ENCODE results near the gene CDH11. TPM values are rescaled to one million over a fixed set of nuclear protein-coding genes. Genes with fewer than 3 reads are reported as not detected.

CDH11 gene
- total and polyA plus RNA-seq, 9 of the 15 experiments (the other 6 are each of a cell fraction or from before 2014, with no cell fraction given) = 0.18 TPM; not detected in 8

DNA sequence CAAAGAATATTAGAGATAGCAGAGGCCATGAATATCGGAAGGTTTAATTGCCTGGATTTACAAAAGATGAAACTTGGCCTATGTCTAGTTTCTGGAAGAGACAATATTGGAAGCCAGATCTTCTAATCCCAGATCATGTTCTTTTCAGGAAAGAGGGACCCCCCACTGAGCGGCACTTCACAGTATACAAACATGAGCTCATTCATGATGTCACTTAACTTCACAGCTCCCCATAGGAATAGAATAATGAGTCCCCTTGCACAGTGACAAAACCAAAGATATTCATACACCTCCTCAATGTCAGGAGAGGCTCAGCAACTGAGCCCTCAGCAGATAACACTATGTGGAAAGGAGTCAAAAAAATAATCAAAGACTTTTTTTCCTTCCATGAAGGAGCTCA is 147.5 kb downstream of the CDH11 start (continued):
- TF ChIP-seq CEBPG (CRISPR knock-in tag; IDR thresholded peaks at IDR 0.05) (no peak), CEBPG (tag; conservative IDR thresholded peaks at IDR 0.05 in 1 of 2, IDR thresholded peaks at IDR 0.05 in 1 of 2) (no peak)

- Histone ChIP-seq H3K4me3 (no peak overlapping the region), H3K36me3 (ENCODE audit: control insufficient read depth, insufficient read depth, low read length) (no peaks in the 10 kb centered on the region), H3K79me2 (ENCODE audit: control insufficient read depth, insufficient read depth, low read length) (no peaks in the 10 kb centered on the region), H3K27ac (ENCODE audit: extremely low read depth, low read depth, low read length) (no peak overlapping the region), H3K4me2 (ENCODE audit: insufficient read depth, low read length) (no peak overlapping the region), H3K9ac (ENCODE audit: insufficient read depth in 1 of 2, low read depth in 2 of 2, low read length in 2 of 2) (no peak overlapping the region), H3K4me1 (replicated peaks in 1 of 2; ENCODE audit: control insufficient read depth in 2 of 2, insufficient read depth in 2 of 2, low read length in 2 of 2) (no peaks in the 10 kb centered on the region), H4K20me1 (replicated peaks; ENCODE audit: control insufficient read depth, insufficient read depth, low read length) (no peaks in the 10 kb centered on the region), H3K9me3 (replicated peaks; ENCODE audit: control insufficient read depth, insufficient read depth, low read depth, low read length) (no peaks in the 10 kb centered on the region), H3K9me1 (ENCODE audit: control insufficient read depth, insufficient read depth, low read length) (no peaks in the 10 kb centered on the region), H2AFZ (ENCODE audit: low read depth, low read length) (no peak overlapping the region), H3K27me3 (ENCODE audit: control insufficient read depth in 2 of 2, insufficient read depth in 2 of 2, low read length in 2 of 2) (no peaks in the 10 kb centered on the region)
- 6% methylated on average over 1 of the region's 2 CpGs for WGBS (ENCODE audit: insufficient coverage, low coverage, missing lambda C conversion rate)
- CTCF ChIA-PET (ENCODE audit: low intra/inter-chr PET ratio) = no interaction called here
- intact Hi-C loops (cut with micrococcal nuclease) (no loop called here), in situ Hi-C loops (cut with MboI) (no loop called here)
- DNase-seq (ENCODE audit: extremely low read depth in 1 of 4, low spot score in 3 of 4) = no peak
- no peak for FAIRE-seq
- no peak for ATAC-seq
- POLR2A ChIA-PET = no interaction called here
- BruUV-seq (replicated peaks) = no TSS peak
- TF ChIP-seq PRPF4 (IDR thresholded peaks at IDR 0.05; ENCODE audit: insufficient read depth, low read depth, low read length, poor library complexity, severe bottlenecking) = no peak
- TF ChIP-seq, protein P1, sequence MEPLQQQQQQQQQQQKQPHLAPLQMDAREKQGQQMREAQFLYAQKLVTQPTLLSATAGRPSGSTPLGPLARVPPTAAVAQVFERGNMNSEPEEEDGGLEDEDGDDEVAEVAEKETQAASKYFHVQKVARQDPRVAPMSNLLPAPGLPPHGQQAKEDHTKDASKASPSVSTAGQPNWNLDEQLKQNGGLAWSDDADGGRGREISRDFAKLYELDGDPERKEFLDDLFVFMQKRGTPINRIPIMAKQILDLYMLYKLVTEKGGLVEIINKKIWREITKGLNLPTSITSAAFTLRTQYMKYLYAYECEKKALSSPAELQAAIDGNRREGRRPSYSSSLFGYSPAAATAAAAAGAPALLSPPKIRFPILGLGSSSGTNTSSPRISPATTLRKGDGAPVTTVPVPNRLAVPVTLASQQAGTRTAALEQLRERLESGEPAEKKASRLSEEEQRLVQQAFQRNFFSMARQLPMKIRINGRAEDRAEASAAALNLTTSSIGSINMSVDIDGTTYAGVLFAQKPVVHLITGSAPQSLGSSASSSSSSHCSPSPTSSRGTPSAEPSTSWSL (CRISPR knock-in tag; IDR thresholded peaks at IDR 0.05; ENCODE audit: borderline replicate concordance) = no peak
- no peak for TF ChIP-seq NFATC3 (IDR thresholded peaks at IDR 0.05)
- TF ChIP-seq TFAM (CRISPR knock-in tag; conservative IDR thresholded peaks at IDR 0.05) = no peak
- no peak for TF ChIP-seq KDM5B (IDR thresholded peaks at IDR 0.05; ENCODE audit: insufficient replicate concordance, low read depth, low read length)
- TF ChIP-seq ZBTB40 (IDR thresholded peaks at IDR 0.05) = no peak
- no peak for TF ChIP-seq ZBTB40 (CRISPR knock-in tag; IDR thresholded peaks at IDR 0.05)
- TF ChIP-seq SAFB (IDR thresholded peaks at IDR 0.05; ENCODE audit: borderline replicate concordance, low read depth, low read length) = no peak
- TF ChIP-seq FUS (optimal IDR thresholded peaks at IDR 0.05; ENCODE audit: low read depth, low read length) = no peak
Observed at GRCh38 chr16:64973171-64973570, 148.7 kb downstream of the CDH11 start.

Measured in K562 (cell line).